Loucy (cell line): Measurements from ENCODE around the gene NFYB.
"Not testable (repeated sequence)": the region's sequence is repeated elsewhere in the genome, so short reads cannot be mapped to it uniquely, and the experiment has no call there.

Experiments
- H2AFZ ChIP-seq: fragments of 200-600 bp; sonication (generic); 2 replicates; pipeline ENCODE4 v1.6.0; 2016; ENCODE audit warnings: antibody characterized with exemption, mild to moderate bottlenecking, low read length, moderate library complexity
- H3F3A ChIP-seq: fragments of 200-600 bp; 2 replicates; pipeline ENCODE4 v1.6.0; 2016; ENCODE audit warnings: antibody characterized with exemption, low read depth, mild to moderate bottlenecking
- H3K27me3 ChIP-seq: fragments of 200-600 bp; sonication (generic); 2 replicates; pipeline ENCODE4 v1.6.1; 2014; ENCODE audit warnings: low read length, mild to moderate bottlenecking; ENCODE audit not compliant: insufficient read depth, poor library complexity, severe bottlenecking
- H3K36me3 ChIP-seq: fragments of 200-600 bp; sonication (generic); 2 replicates; pipeline ENCODE4 v1.6.1; 2016; ENCODE audit warnings: low read length; ENCODE audit not compliant: insufficient read depth
- H3K4me1 ChIP-seq: fragments of 200-600 bp; sonication (generic); 2 replicates; pipeline ENCODE4 v1.5.1; 2014; ENCODE audit warnings: low read length, mild to moderate bottlenecking; ENCODE audit not compliant: insufficient read depth, poor library complexity, severe bottlenecking
- H3K4me2 ChIP-seq: fragments of 200-600 bp; sonication (generic); 2 replicates; pipeline ENCODE4 v1.6.0; 2014; ENCODE audit warnings: antibody characterized with exemption, low read length, low read depth, mild to moderate bottlenecking; ENCODE audit not compliant: poor library complexity, severe bottlenecking
- H3K4me3 ChIP-seq: fragments of 200-600 bp; sonication (generic); 2 replicates; pipeline ENCODE4 v1.5.1; 2014; ENCODE audit warnings: low read length, mild to moderate bottlenecking, mixed read lengths; ENCODE audit not compliant: poor library complexity, severe bottlenecking
- H3K79me2 ChIP-seq: fragments of 200-600 bp; sonication (generic); 2 replicates; pipeline ENCODE4 v1.6.1; 2014; ENCODE audit warnings: low read length; ENCODE audit not compliant: insufficient read depth
- H3K9ac ChIP-seq: fragments of 200-600 bp; sonication (generic); 2 replicates; pipeline ENCODE4 v1.6.0; 2014; ENCODE audit warnings: mild to moderate bottlenecking, low read depth, low read length, moderate library complexity; ENCODE audit not compliant: poor library complexity, severe bottlenecking
- H3K9me2 ChIP-seq: fragments of 200-600 bp; sonication (generic); replicated peaks from 2 replicates; pipeline ENCODE4 v1.6.1; 2016; ENCODE audit warnings: low read depth, low read length, mixed read lengths
- H3K9me3 ChIP-seq: fragments of 200-600 bp; sonication (generic); 2 replicates; pipeline ENCODE4 v1.6.1; 2014; ENCODE audit warnings: mild to moderate bottlenecking, antibody characterized with exemption, low read length, low read depth; ENCODE audit not compliant: insufficient read depth
- H4K20me1 ChIP-seq: fragments of 200-600 bp; sonication (generic); 2 replicates; pipeline ENCODE4 v1.6.0; 2014; ENCODE audit warnings: antibody characterized with exemption, low read length, mild to moderate bottlenecking; ENCODE audit not compliant: insufficient read depth, poor library complexity, severe bottlenecking
- EZH2phosphoT487 ChIP-seq: fragments of 200-600 bp; IDR thresholded peaks from 2 replicates; pipeline ENCODE4 v1.6.1; 2018; ENCODE audit warnings: antibody characterized with exemption, mild to moderate bottlenecking, moderate library complexity, borderline replicate concordance
- TF ChIP-seq, protein P1 (sequence below): fragments of 200-600 bp; sonication (generic); conservative IDR thresholded peaks from 2 replicates; pipeline ENCODE4 v1.5.1; 2014; ENCODE audit warnings: mild to moderate bottlenecking, antibody characterized with exemption, low read length

The NFYB gene

DNA sequence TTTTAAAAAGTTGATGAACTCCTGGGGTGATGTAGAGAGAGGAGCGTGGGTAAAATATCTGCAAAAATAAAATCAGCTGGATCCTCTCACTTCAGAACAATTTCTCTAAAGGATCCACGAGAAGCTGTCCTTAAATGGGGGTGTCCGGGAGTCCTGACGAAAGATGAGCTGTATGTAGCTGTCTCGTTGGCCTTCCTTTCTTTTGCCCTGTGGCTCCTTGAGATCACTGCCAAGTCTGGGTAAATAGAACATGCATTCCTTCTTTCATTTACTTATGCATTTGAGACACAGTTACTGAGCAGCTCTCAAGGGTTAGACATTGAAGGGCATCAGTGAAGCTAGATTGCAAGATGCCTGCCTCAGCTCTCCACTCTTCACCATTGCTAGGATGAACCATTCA lies 42.4 kb upstream of the NFYB start:
- Histone ChIP-seq H3K4me2 (no peak overlapping the region), H3K4me1 (peaks cover 6% of the 10 kb centered on the region), H4K20me1 (no peaks in the 10 kb centered on the region), H3K79me2 (no peaks in the 10 kb centered on the region), H2AFZ (no peak overlapping the region), H3K9me2 (no peaks in the 10 kb centered on the region), H3K9me3 (no peaks in the 10 kb centered on the region; the same call in 1 of the 2 replicates), H3K9ac (no peak overlapping the region), H3K36me3 (no peaks in the 10 kb centered on the region), H3K27me3 (no peaks in the 10 kb centered on the region), H3F3A (no peaks in the 10 kb centered on the region), H3K4me3 (no peak overlapping the region)
- TF ChIP-seq, protein P1, sequence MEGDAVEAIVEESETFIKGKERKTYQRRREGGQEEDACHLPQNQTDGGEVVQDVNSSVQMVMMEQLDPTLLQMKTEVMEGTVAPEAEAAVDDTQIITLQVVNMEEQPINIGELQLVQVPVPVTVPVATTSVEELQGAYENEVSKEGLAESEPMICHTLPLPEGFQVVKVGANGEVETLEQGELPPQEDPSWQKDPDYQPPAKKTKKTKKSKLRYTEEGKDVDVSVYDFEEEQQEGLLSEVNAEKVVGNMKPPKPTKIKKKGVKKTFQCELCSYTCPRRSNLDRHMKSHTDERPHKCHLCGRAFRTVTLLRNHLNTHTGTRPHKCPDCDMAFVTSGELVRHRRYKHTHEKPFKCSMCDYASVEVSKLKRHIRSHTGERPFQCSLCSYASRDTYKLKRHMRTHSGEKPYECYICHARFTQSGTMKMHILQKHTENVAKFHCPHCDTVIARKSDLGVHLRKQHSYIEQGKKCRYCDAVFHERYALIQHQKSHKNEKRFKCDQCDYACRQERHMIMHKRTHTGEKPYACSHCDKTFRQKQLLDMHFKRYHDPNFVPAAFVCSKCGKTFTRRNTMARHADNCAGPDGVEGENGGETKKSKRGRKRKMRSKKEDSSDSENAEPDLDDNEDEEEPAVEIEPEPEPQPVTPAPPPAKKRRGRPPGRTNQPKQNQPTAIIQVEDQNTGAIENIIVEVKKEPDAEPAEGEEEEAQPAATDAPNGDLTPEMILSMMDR: no peak
- TF ChIP-seq EZH2phosphoT487: no peak

DNA sequence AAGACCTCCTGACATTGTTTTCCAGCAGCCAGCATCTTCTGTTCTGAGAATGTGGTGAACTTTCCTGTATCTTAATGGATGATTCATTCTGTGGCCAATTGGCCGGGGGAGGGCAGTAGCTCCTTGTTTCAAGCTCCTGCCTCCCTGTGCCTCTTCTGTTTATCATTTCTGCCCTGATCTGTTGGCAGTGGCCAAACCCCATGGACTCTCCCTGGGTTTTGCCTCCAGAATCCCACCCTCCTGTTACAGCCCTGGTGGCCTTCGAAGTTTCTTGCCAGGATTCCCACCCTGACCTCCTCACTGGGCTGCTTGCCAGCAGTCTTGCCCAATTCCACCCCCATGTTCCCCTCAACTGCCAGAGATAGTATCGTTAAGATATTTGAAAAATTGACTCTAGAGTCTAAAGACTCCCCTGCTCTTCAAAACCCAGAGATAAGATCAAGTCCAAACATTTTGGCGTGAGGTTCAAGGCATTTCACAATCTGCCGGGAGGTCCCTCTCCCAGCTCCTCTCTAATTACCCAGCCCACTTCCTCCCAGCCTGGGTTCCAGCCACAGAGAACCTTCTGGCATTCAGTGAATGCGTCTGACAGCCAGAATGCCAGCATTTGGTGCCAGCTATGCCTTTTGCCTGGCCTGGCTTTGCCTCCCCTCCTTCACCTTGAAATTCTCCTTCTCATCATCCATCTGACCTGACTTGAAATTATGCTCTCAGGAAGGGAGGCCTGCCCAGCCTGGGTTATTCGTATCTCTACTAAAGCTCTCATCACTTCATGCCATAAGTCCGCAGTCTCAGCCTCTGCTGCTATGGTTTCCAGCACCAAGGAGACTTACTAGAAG lies 39.9 kb upstream of the NFYB start:
- Histone ChIP-seq H3K9me3 (no peaks in the 10 kb centered on the region), H3K27me3 (no peaks in the 10 kb centered on the region), H3K36me3 (no peaks in the 10 kb centered on the region), H3K4me3 (no peak overlapping the region), H3K79me2 (no peaks in the 10 kb centered on the region), H2AFZ (no peak overlapping the region), H4K20me1 (no peaks in the 10 kb centered on the region), H3F3A (no peaks in the 10 kb centered on the region), H3K4me2 (no peak overlapping the region), H3K9me2 (no peaks in the 10 kb centered on the region), H3K4me1 (peaks cover 6% of the 10 kb centered on the region), H3K9ac (no peak overlapping the region)
- TF ChIP-seq, protein P1: no peak; the same call in 1 of the 2 replicates
- TF ChIP-seq EZH2phosphoT487: no peak

DNA sequence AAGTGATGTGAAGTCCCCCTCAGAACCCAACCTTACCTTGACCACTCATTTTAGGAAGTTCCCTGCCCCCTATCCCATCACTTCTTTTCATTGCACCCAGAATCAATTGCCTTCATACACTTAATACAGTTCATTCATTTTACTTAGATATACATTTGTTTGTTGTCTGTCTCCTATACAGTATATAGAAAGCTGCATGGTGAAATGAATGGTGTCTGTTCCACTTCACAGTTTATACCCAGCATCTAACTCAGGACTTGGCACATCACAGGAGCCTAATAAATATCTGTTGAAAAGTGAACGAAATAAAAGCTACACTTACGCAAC lies 39.3 kb upstream of the NFYB start:
- Histone ChIP-seq H3K79me2 (no peaks in the 10 kb centered on the region), H3K4me1 (peaks cover 6% of the 10 kb centered on the region), H3K4me2 (no peak overlapping the region), H4K20me1 (no peaks in the 10 kb centered on the region), H2AFZ (no peak overlapping the region), H3K9me3 (no peaks in the 10 kb centered on the region), H3K36me3 (no peaks in the 10 kb centered on the region), H3K9ac (no peak overlapping the region), H3K27me3 (no peaks in the 10 kb centered on the region), H3K4me3 (no peak overlapping the region), H3K9me2 (no peaks in the 10 kb centered on the region), H3F3A (no peaks in the 10 kb centered on the region)
- no peak for TF ChIP-seq EZH2phosphoT487

DNA sequence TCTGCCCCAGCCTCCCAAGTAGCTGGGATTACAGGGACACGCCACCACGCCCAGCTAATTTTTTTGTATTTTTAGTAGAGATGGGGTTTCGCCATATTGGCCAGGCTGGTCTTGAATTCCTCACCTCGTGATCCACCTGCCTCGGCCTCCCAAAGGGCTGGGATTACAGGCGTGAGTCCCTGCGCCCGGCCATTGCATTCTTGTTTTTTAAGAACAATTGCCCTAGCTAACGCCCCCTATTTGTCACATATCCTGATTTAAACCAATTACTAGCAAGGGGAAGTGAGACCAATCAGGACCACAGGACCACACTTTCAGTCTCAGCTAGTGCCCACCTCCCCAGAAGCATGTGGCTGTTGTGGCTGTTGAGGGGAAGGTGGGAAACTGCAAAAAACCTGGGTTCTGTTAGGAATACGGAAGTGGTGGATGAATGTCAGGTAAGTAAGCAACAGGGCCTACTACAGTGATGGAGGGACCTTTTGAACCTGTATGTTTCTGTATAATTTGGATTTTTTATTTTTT lies 37.8 kb upstream of the NFYB start:
- Histone ChIP-seq H3K36me3 (no peaks in the 10 kb centered on the region), H2AFZ (no peak overlapping the region), H3K79me2 (no peaks in the 10 kb centered on the region), H3F3A (no peaks in the 10 kb centered on the region), H3K9ac (no peak overlapping the region), H4K20me1 (no peaks in the 10 kb centered on the region), H3K9me3 (no peaks in the 10 kb centered on the region), H3K4me1 (peaks cover 6% of the 10 kb centered on the region), H3K27me3 (no peaks in the 10 kb centered on the region), H3K4me3 (no peak overlapping the region), H3K4me2 (no peak overlapping the region), H3K9me2 (no peaks in the 10 kb centered on the region)
- no peak for TF ChIP-seq EZH2phosphoT487
- TF ChIP-seq, protein P1: no peak

- H3K9me3 ChIP-seq, H4K20me1 ChIP-seq, H2AFZ ChIP-seq, H3K4me1 ChIP-seq, H3K79me2 ChIP-seq, H3F3A ChIP-seq, H3K4me3 ChIP-seq, H3K4me2 ChIP-seq, H3K27me3 ChIP-seq, H3K9ac ChIP-seq, H3K36me3 ChIP-seq, H3K9me2 ChIP-seq: not testable (repeated sequence)
These were observed 35.8 kb upstream of the NFYB start for GRCh38 chr12:104173804-104174203.
